ENCODE data around the gene RASA1.

RASA1 gene

DNA sequence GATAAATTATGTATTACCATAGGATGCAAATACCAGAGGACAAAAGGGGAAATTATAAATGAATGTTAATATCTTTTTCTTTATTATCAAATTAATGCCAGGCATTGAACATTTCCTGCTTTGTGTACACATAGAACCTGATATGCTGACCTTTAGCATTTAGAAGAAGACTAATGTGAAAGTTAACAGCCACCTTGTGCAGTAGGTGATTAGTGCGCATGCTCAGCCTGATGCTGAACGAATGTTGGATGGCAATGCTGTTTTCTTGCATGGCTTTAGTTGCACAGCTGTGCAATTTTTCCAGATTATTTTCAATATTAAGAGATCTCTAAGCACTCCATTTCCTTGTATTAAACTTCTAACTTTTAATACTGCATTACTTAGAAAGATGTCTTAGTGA, 99.6 kb downstream of the RASA1 start:
- DNase-seq, result no peak

DNA sequence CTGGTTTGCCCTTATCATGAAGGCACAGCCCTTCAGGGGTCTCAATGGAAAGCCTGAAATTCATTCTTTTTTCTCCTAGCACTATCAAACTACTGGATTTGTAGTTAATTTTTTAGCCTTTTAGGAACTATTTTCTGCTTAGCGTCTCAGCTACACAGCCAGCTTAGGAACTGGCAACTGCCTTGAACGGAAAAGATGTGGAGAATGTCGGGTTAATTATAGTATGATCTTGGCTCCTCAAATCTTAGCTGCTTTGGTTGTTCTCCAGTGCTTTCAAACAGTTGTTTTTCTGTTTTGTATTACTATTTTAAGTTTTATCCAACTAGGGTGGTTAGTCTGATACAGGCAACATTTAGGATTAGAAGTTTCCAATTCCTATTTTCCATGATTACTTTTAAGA, 100.9 kb downstream of the RASA1 start:
- no peak for DNase-seq

DNA sequence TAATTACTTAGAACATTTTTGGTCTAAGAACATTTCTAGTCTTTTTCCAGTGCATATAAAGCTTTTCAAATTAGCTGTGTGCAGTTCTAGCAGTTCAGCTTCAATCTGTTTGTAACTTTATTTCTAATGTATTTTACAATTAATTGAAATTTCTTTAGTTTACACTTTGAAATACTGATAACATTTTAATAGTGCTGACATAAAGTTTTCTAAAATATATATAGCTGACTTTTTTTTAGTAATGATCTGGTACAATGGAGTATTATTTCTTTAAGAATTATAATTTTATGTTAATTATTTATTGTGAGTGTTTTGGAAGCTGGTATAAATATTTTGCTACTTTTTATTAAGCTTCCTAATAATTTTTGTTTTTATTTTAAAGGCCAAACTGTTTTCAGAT, 101.7 kb downstream of the RASA1 start:
- no peak for DNase-seq

DNA sequence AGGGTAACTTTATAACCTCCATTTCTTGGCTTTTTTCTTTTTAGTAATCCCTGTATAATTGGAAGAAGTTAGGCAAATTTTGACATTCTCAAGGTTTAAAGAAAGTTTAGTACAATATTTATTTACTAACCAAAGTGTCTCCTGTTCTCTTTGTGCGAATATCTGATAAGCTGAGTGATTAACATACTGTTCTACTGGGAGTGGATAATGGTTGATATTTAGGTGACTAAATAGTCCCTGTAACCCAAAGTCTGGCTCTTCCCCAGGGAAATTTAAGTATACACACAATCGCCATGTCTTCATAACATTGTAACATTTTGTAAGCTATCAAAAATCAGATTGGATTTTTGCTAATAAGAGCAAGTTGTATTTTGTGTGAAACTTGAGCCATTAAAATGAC, 105.0 kb downstream of the RASA1 start:
- no peak for DNase-seq

DNA sequence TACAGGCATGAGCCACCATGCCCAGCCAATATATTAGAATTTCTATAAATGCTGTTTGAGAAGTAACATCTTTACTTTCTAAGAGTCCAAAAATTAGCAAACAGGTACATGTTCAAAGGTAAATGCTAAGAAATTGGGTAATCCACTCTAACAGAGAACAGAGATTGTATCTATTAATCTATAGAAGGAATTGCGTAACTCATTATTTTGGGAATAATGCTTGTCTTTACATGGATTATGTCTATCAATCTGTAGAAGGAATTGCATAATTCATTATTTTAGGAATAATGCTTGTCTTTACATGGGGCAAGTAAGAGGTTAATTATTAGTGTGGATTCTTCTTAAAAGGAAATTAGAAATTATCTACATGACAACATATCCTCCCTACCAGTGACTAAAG, 114.5 kb downstream of the RASA1 start:
- DNase-seq, result no peak

DNA sequence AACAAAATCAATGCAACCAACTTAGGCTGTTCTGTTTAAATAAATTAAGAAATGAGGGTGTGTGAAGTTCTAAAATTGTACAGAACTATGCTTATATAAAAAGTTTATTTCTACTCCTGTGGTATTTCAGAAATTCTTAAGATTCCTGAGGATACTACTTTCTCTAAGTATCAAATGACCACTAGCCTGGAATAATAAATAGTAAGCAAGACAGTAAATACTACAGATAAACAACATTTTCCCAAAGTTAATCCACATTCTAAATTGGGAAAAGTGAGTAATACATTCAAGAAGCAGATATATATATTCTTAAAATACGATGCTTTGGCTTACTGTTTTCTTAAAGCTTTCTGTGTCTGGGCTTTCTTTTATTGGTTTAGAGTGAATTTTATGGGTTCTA, 115.5 kb downstream of the RASA1 start:
- no peak for DNase-seq

DNA sequence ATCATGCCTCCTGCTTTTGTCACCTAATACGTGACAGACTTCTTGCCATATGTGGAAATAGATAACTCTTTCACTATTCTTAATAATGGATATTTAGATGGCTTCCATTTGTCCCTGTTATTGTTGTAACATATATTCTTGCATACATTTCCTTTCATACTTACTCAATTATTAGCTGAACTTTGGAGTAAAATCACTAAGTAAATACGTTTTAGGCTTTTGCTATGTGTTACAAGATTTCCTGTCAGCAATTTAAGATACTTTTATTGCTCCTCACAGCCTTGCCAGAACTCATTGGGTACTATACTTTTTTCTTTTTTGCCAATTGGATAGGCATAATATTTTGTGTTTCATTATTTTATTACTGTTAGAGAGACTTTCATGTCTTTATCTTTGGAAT, 118.1 kb downstream of the RASA1 start:
- no peak for DNase-seq

DNA sequence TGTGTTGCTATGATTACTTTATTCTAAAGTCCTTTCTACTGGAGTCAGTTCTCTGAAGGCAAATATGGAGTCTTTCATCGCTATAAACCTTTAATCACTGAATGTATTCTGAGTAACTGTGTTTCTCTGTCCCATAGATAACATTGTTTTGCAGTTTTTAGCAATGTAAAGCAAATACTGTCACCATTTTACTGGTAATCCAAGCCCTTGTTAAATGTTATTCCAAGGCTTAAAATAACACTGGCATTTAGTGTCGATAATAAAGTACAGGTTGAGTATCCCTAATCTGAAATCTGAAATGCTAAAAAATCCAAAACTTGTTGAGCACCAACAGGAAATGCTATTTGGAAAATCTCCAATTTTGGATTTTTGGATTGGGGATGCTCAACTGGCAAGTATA, 120.4 kb downstream of the RASA1 start:
- DNase-seq, result no peak

DNA sequence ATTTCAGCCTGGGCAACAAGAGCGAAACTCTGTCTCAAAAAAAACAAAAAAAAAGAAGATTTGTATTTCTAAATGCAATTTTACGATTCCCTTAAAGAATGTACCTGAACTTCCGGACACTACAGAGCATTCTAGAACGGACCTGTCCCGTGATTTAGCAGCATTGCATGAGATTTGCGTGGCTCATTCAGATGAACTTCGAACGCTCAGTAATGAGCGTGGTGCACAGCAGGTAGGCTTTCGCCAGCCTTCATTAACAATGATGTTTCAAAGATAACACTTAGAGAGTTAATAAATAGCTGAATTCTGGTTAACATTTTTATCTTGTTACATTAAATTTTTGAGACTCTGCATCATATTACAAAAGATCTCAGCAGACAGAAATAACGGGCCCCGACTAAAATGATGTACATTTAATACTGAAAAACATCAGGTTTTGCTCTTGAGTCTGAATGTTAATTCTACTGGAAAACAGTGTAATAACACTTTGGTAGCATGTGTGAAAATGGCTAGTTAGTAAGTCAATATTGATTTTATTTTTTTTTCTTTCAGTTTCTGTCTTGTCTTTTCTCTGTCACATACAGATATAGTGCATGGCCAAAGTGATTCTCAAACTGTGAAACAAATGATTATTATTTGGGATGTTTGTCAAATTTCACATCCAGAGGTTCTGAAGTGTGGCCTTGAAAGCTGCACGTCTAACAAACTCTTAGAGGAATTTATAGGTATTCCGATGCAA, 121.8 kb downstream of the RASA1 start:
- DNase-seq, result no peak

DNA sequence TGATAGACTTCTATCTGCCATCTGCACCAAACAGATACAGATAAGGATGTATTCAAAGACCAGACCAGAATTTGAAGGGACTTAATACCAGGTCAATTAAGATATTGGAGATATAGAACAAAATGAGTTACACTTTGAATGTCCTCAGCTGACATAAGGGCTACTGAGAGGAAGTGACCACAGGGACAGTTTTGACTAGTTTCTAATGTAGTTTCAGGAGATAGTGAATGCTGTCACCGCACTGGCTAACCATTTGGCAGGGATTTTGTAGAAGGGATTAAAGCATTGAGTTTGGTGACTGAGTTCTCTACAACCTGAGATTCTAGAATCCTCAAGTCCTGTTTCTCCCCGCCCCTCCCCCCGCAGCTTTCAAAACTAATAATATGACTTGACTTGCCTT, 122.4 kb downstream of the RASA1 start:
- no peak for DNase-seq

DNA sequence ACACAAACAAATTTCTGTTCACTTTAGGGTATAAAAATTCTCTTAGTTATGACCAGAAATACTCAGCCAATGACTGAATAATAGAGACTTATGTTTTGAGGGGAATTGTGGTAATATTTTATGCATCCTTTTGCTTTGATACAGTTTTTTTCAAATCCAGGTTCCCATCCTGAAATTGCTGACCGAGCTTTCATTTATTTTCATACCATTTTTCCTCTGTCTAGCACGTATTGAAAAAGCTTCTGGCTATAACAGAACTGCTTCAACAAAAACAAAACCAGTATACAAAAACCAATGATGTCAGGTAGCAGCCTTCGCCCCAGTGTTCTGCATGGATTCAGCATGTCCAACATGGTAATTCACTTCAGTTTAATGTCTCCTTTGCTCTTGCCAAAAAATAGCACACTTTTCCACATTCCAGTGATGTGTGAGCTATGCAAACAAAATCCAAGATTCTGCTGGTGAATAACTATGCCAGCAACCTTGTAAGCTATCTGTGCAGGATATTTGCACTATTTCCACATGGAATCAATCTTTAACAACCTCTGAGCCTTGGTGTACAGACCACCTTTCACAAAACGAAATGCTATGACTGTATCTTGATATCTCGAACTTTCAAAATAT, 123.0 kb downstream of the RASA1 start:
- no peak for DNase-seq

DNA sequence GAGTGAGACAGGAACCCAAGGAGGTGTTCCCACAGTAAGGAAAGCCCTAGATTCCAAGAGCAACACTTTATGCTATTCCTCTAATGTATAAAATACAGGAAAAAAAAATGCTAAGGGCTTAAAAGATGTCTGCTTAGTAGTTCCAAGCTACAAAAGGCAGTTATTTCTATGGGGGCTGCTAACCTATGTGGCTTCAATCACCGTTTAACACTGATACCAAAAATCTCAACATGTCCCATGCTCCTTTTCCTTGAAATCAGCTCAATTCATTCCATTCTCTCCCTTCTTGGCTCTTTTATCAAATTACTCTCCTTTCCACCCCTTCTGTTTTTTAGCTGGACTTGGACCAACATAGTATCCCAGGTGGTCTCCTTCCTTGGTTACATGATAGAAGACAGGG, 124.5 kb downstream of the RASA1 start:
- no peak for DNase-seq

DNA sequence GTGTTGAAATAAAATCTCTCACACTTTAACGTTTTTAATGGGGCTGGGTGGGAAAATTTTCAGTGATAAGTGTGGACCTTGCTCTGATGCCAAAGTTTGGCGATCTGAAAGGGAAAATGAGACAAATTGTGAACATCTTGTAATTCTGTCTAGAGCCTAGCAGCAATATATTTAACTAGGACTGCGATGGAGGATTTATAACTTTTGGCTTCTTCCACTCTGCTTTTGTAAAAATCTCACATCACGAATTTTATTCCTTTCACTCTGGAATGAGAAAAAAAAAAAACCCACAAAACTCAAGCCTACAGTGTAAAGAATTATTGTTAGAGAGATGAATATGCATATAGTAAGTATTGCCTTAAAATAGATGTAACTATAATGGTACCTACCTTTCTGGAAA, 125.1 kb downstream of the RASA1 start:
- DNase-seq, result no peak

DNA sequence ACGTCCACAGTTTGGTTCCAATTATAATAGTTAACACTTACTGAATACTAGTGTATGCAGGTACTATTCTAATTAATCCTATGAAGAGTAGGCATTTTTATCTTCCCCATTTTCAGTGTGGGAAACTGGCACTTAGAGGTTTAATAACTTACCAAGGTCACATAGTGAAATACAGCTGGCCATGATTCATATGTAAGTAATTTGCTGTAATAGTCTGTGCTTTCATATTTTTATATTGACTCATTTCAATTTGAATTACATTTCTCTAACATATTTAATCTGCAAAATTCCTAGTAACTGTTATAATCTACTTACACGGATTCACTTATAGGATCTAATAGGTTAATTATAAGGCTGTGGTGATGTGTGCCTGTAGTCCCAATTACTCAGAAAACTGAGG, 125.6 kb downstream of the RASA1 start:
- no peak for DNase-seq

DNA sequence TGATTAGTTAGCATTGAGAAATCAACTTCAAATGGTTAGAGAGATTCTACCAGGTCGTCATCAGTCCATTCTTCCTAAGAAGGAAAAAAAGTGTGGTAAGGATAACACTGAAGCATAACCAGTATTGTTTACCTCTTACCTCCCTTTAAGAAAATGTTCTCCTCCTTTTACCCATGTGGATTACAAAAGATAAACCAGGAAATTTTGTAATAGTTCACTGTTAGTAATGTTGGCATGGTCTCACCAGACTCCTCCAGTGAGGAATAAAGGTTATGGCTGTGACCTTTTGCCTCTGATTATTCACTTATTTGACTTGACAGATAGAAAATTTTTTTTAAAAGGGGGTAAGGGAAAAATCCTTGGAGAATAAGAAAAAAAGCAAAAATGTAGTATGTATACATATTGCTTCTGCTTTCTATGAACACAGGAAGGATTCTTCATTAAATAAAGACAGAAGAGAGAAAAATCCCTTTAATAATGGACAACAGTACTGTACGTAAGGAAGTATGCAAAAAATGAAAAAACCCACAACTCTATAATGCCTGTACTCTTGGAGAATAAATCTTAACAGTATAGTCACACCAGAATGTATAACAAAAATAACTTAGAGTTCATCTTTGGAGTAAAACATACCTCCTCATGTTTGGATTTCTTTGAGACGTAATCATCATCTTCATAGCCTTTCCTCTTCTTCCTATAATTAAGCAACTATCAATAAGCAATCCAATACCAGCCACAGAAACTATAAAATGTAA, 126.9 kb downstream of the RASA1 start:
- no peak for DNase-seq

DNA sequence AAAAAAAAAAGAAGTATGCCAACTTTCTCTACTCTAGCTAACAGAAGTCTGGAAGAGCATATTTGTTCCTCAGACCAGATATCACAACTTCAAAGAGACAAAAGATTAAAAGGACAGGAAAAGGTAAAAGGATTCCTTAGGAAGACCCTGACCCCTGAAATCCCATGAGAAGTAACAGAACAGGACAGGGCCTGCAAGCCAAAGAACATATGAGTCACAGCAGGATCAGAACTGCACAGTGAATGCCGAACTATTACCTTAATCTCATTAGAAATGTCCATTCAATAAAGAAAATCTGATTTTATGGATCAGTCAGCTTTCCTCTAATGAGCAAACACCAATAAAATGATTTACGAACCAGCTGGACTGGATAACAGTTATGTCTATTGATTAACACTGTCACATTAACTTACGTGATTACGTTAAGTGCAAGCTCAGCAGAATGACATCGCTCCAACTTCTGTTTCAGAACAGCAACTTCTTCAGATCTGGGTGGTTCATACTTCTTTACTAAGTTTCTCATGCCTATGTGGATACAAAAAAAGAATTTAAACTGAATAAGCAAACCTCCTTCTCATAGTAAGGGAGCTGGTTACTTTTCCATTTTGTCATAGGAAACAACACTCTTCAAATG, 131.4 kb downstream of the RASA1 start:
- no peak for DNase-seq

DNA sequence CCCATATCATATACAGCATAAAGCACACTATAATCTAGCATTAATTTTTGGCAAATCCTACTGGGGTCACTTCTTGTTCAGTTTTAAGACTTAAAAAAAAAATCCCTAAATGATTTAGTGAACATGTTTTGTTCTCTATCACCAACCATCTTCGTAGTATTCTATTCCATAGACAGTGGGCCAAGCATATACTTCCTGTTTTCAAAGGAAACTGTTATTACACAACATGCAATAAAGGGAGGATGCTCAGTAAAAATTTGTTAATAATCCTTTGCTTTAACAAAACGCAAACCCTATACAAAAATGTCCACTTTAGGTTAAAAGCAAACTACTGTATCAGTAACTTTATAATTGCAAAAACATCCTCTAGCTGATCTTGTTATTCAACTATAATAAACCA, 132.0 kb downstream of the RASA1 start:
- no peak for DNase-seq

DNA sequence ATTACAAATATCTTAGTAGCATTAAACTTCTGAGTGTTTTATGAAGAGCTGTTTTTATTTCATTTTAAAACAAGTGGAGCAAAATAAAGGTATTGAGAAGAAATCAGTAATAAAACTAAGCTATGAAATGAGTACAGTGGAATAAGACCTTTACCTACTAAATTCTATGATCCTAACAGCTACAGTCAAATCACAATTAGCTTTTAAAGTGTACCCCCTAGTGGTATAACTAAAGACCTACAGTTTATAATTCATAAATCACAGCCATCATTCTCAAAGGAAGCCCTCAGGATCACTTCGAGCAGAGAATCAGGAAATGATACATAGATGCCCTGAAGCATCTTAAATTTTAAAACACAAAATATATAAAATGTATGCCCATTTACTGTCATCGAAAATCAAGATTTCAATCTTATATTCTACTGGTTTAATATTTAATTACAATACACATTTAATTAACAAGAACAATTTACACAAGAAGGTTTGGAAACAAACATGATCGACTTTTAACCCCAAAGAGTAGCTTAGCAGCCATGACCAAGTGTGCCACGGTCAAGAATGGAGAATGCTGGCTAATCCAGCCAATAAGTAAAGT, 132.7 kb downstream of the RASA1 start:
- peak in 1 of 2 donors; percentile 46 for DNase-seq

DNA sequence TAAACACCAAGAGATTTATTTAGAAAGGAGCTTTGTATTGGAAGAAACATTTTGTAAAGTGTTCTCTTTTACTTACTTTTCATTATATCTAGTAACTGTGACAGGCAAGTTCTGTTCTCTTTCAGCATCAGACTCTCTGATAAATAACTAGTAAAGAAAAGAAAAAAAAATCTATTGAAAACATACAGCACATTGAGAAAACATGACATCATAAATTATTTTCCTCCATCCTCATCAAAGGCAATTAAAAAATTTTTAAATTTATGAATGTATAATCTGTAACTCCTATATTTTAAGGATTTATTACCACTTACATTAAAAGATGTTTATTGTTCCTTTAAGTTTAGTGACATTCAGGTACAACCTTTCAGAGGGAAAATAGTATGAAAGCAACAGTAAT, 133.9 kb downstream of the RASA1 start:
- no peak for DNase-seq

DNA sequence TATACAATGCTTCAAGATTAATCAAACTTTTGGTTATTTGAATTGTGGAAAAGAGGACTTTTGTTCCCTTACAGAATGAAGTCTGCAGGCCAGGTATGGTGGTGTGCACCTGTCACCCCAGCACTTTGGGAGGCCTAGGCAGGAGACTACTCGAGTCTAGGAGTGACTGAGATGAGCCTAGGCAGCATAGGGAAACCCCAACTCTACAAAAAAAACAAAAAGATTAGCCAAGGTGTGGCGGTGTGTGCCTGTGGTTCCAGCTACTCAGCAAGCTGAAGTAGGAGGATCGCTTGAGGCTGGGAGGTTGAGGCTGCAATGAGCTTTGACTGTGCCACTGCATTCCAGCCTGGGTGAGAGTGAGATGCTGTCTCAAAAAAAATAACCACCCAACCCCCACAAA, 135.7 kb downstream of the RASA1 start:
- DNase-seq, result no peak

DNA sequence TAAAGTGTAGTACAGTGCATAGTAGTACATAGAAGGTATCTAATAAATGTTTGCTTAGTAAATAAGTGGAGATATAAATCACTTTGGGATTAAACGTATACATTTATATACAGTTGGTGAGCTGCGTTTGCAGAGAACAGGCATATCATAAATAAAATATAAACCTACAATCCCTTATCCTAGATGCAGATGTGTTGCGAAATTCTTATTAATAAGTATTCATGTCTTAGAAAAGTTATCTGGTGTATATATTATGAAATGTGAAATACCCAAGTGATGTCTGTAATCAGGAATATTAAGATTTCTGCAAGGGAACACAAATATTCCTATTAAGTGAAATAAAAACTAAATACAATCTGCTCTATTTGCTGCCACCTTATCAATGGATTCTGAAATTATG, 136.2 kb downstream of the RASA1 start:
- no peak for DNase-seq

DNA sequence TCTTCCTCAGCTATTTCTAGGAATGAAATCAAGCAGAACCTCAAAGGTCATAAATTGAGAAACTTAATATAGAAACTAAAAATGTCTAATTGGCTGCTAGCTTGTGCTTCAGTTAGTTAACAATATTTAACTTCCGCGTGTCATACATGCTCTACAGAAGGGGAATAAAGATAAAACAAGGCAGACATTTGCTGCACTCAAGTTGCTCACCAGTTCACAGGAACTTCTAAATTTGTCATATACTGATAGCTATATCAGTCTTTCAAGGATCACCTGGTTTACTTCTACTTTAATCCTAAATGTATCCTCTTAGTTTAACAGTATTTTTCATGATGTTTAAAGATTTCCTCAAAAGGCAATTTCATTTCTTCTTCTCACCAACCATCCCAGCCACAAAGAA, 136.7 kb downstream of the RASA1 start:
- DNase-seq, result no peak

DNA sequence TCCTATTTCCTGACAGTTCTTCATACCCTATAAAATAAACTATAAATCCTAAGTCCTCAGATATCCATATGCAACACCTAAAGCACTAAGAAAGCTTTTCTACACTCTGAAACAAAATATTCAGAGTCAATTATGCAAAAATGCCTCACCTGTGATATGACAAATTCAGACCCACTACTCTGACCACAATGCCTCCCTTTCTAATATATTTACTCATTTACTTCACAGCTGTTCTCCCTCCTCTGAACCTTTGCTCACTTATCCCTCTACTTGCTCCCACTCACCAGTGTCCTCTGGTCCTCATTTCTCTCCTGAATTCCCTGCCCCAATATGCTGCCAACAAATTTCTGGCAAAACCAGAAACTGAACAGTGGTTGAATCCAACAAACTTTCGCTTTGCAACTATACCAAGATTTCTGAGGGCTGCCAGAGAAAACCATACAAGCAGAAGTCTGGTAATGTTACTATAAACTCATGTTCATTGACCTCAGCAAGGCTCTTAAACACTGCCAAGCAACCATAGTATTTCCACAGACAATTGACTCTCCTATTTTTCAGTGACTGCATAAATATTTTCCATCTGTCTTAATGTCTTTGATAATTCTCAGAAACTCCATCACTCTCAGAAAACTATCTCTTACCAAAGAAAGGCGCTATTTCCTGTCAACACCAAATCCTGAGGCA, 137.9 kb downstream of the RASA1 start:
- no peak for DNase-seq
